ENCODE data around the gene ARL6. TPM values are rescaled to one million over a fixed set of nuclear protein-coding genes. Genes with fewer than 3 reads are reported as not detected.

ARL6 gene
- total and polyA plus RNA-seq, 2 of the 8 experiments (the other 6 are each of a cell fraction or from before 2014, with no cell fraction given): 1.8 to 12.0 TPM

GRCh38 chr3:97829198-97829597, 64.6 kb downstream of the ARL6 start:
- H2AK5ac ChIP-seq (ENCODE audit: low read depth, low read length): no peak overlapping the region
- no peak overlapping the region for H4K91ac ChIP-seq (replicated peaks; ENCODE audit: insufficient read length, low read length)
- no peak overlapping the region for H3K4me3 ChIP-seq (ENCODE audit: extremely low read depth in 1 of 4, insufficient read depth in 2 of 4, low read depth in 3 of 4, low read length in 4 of 4)
- H3K56ac ChIP-seq (replicated peaks; ENCODE audit: insufficient read length, low read depth, low read length): no peak overlapping the region
- H2BK12ac ChIP-seq (ENCODE audit: low read depth, low read length): no peak overlapping the region
- WGBS, 2 experiments (ENCODE audit: extremely low coverage in 1 of 2, insufficient coverage in 1 of 2, insufficient read length in 1 of 2, insufficient replicate concordance in 2 of 2, low coverage in 1 of 2, low lambda C conversion rate in 2 of 2, missing lambda C conversion rate in 1 of 2): 73% methylated on average over 2 of the region's 2 CpGs; no CpG with 5 or more reads in 1 of the 2 experiments
- FAIRE-seq (no peak), DNase-seq (ENCODE audit: low read depth in 1 of 2, low spot score in 2 of 2) (no peak)
- H3K9me3 ChIP-seq (ENCODE audit: insufficient read depth in 2 of 2, low read depth in 1 of 2, low read length in 1 of 2): no peaks in the 10 kb centered on the region
- ChIA-PET POLR2A (ENCODE audit: partially characterized antibody) (interaction anchor here (1.0 kb wide), 1 partner anchor 9 kb away, joined by 3 read pairs; no protein-coding TSS in a partner anchor), CTCF (ENCODE audit: partially characterized antibody) (interaction anchor here (1.1 kb wide), 2 partner anchors 12 to 15 kb away, joined by 3 read pairs; no protein-coding TSS in a partner anchor)
- peaks cover 0 to 1% of the 10 kb centered on the region in 2 experiments for H4K20me1 ChIP-seq (replicated peaks in 1 of 2; ENCODE audit: control insufficient read depth in 1 of 2, insufficient read depth in 2 of 2, low read length in 2 of 2)
- H4K5ac ChIP-seq (ENCODE audit: insufficient read length, low read depth, low read length): no peak overlapping the region
- no peak overlapping the region for H3K14ac ChIP-seq (ENCODE audit: insufficient read length)
- H3K27me3 ChIP-seq (replicated peaks in 1 of 4; ENCODE audit: control insufficient read depth in 3 of 4, extremely low read depth in 1 of 4, insufficient read depth in 3 of 4, low read length in 3 of 4): no peaks in the 10 kb centered on the region
- no peak for TF ChIP-seq RAD21 (IDR thresholded peaks at IDR 0.05 in 1 of 2, conservative IDR thresholded peaks at IDR 0.05 in 1 of 2; ENCODE audit: low read depth in 2 of 2, low read length in 2 of 2)
- no peak for TF ChIP-seq TAF1 (IDR thresholded peaks at IDR 0.05; ENCODE audit: low read depth, low read length)
- no peaks in the 10 kb centered on the region for H3K4me1 ChIP-seq (replicated peaks in 1 of 4; ENCODE audit: control insufficient read depth in 3 of 4, insufficient read depth in 4 of 4, low read length in 3 of 4)
- no peak overlapping the region for H4K8ac ChIP-seq (ENCODE audit: extremely low read depth, insufficient read depth, low read length)
- no peak overlapping the region for H3K9ac ChIP-seq (replicated peaks in 1 of 4; ENCODE audit: extremely low read depth in 1 of 4, low read depth in 3 of 4, low read length in 3 of 4)
- no peaks in the 10 kb centered on the region for H3K79me1 ChIP-seq (ENCODE audit: low read depth, low read length)
- H3K4me2 ChIP-seq (ENCODE audit: insufficient read depth in 1 of 2, low read depth in 2 of 2, low read length in 2 of 2): no peak overlapping the region
- no peak overlapping the region for H2BK120ac ChIP-seq (replicated peaks; ENCODE audit: low read depth, low read length)
- no peak overlapping the region for H2BK5ac ChIP-seq (ENCODE audit: low read depth, low read length)
- no peaks in the 10 kb centered on the region for H3K36me3 ChIP-seq (ENCODE audit: control insufficient read depth in 2 of 4, insufficient read depth in 4 of 4, low read length in 3 of 4)
- no peaks in the 10 kb centered on the region for H3K23me2 ChIP-seq (ENCODE audit: low read depth, low read length)
- H3K27ac ChIP-seq (ENCODE audit: low read depth, low read length): no peak overlapping the region
- no peak overlapping the region for H2AFZ ChIP-seq (ENCODE audit: low read length)
- no peak overlapping the region for H3K23ac ChIP-seq (ENCODE audit: insufficient read length)
- no peak overlapping the region for H2BK15ac ChIP-seq (ENCODE audit: low read length)
- H3K18ac ChIP-seq (ENCODE audit: extremely low read depth, low read length): no peak overlapping the region
- no peak overlapping the region for H3K4ac ChIP-seq (replicated peaks; ENCODE audit: insufficient read length, low read depth, low read length)
- H3K79me2 ChIP-seq (ENCODE audit: control insufficient read depth in 1 of 2, insufficient read depth in 2 of 2, low read length in 2 of 2): 0 out of 4 replicates have a peak, but pooled peaks cover 0 to 11% of the 10 kb centered on the region in 2 experiments
- no peak overlapping the region for H2BK20ac ChIP-seq (ENCODE audit: low read length)

Measured in H1 (cell line).